C1 segment of cervical spinal cord (tissue), 14 donors: ENCODE measurements around the gene LTB.

ENCODE experiments used
- DNase-seq, 14 donors: peaks; one replicate each; lab custom pipeline; 2025; lab: John Stamatoyannopoulos, UW

LTB gene

DNA sequence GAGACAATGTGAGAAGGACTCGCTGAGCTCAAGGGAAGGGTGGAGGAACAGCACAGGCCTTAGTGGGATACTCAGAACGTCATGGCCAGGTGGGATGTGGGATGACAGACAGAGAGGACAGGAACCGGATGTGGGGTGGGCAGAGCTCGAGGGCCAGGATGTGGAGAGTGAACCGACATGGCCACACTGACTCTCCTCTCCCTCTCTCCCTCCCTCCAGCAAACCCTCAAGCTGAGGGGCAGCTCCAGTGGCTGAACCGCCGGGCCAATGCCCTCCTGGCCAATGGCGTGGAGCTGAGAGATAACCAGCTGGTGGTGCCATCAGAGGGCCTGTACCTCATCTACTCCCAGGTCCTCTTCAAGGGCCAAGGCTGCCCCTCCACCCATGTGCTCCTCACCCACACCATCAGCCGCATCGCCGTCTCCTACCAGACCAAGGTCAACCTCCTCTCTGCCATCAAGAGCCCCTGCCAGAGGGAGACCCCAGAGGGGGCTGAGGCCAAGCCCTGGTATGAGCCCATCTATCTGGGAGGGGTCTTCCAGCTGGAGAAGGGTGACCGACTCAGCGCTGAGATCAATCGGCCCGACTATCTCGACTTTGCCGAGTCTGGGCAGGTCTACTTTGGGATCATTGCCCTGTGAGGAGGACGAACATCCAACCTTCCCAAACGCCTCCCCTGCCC lies 5.2 kb downstream of the LTB start:
- no peak for DNase-seq

DNA sequence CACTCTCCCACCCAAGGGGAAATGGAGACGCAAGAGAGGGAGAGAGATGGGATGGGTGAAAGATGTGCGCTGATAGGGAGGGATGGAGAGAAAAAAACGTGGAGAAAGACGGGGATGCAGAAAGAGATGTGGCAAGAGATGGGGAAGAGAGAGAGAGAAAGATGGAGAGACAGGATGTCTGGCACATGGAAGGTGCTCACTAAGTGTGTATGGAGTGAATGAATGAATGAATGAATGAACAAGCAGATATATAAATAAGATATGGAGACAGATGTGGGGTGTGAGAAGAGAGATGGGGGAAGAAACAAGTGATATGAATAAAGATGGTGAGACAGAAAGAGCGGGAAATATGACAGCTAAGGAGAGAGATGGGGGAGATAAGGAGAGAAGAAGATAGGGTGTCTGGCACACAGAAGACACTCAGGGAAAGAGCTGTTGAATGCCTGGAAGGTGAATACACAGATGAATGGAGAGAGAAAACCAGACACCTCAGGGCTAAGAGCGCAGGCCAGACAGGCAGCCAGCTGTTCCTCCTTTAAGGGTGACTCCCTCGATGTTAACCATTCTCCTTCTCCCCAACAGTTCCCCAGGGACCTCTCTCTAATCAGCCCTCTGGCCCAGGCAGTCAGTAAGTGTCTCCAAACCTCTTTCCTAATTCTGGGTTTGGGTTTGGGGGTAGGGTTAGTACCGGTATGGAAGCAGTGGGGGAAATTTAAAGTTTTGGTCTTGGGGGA lies 6.1 kb downstream of the LTB start:
- DNase-seq: no peak

DNA sequence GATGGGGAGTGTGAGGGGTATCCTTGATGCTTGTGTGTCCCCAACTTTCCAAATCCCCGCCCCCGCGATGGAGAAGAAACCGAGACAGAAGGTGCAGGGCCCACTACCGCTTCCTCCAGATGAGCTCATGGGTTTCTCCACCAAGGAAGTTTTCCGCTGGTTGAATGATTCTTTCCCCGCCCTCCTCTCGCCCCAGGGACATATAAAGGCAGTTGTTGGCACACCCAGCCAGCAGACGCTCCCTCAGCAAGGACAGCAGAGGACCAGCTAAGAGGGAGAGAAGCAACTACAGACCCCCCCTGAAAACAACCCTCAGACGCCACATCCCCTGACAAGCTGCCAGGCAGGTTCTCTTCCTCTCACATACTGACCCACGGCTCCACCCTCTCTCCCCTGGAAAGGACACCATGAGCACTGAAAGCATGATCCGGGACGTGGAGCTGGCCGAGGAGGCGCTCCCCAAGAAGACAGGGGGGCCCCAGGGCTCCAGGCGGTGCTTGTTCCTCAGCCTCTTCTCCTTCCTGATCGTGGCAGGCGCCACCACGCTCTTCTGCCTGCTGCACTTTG lies 6.8 kb downstream of the LTB start, which contains the start of gene TNF:
TSS of gene TNF (plus strand) at position 231 of the 567 bp plus-strand sequence. CDS start at position 408, 177 bp downstream.
- DNase-seq: peak in 5 of 14 donors; percentile 19 to 37 (median 24)

DNA sequence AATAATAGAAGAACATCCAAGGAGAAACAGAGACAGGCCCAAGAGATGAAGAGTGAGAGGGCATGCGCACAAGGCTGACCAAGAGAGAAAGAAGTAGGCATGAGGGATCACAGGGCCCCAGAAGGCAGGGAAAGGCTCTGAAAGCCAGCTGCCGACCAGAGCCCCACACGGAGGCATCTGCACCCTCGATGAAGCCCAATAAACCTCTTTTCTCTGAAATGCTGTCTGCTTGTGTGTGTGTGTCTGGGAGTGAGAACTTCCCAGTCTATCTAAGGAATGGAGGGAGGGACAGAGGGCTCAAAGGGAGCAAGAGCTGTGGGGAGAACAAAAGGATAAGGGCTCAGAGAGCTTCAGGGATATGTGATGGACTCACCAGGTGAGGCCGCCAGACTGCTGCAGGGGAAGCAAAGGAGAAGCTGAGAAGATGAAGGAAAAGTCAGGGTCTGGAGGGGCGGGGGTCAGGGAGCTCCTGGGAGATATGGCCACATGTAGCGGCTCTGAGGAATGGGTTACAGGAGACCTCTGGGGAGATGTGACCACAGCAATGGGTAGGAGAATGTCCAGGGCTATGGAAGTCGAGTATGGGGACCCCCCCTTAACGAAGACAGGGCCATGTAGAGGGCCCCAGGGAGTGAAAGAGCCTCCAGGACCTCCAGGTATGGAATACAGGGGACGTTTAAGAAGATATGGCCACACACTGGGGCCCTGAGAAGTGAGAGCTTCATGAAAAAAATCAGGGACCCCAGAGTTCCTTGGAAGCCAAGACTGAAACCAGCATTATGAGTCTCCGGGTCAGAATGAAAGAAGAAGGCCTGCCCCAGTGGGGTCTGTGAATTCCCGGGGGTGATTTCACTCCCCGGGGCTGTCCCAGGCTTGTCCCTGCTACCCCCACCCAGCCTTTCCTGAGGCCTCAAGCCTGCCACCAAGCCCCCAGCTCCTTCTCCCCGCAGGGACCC lies 7.8 kb downstream of the LTB start:
- no peak for DNase-seq

DNA sequence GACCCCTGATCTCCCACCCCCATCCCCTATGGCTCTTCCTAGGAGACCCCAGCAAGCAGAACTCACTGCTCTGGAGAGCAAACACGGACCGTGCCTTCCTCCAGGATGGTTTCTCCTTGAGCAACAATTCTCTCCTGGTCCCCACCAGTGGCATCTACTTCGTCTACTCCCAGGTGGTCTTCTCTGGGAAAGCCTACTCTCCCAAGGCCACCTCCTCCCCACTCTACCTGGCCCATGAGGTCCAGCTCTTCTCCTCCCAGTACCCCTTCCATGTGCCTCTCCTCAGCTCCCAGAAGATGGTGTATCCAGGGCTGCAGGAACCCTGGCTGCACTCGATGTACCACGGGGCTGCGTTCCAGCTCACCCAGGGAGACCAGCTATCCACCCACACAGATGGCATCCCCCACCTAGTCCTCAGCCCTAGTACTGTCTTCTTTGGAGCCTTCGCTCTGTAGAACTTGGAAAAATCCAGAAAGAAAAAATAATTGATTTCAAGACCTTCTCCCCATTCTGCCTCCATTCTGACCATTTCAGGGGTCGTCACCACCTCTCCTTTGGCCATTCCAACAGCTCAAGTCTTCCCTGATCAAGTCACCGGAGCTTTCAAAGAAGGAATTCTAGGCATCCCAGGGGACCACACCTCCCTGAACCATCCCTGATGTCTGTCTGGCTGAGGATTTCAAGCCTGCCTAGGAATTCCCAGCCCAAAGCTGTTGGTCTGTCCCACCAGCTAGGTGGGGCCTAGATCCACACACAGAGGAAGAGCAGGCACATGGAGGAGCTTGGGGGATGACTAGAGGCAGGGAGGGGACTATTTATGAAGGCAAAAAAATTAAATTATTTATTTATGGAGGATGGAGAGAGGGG lies 8.8 kb downstream of the LTB start:
- no peak for DNase-seq

DNA sequence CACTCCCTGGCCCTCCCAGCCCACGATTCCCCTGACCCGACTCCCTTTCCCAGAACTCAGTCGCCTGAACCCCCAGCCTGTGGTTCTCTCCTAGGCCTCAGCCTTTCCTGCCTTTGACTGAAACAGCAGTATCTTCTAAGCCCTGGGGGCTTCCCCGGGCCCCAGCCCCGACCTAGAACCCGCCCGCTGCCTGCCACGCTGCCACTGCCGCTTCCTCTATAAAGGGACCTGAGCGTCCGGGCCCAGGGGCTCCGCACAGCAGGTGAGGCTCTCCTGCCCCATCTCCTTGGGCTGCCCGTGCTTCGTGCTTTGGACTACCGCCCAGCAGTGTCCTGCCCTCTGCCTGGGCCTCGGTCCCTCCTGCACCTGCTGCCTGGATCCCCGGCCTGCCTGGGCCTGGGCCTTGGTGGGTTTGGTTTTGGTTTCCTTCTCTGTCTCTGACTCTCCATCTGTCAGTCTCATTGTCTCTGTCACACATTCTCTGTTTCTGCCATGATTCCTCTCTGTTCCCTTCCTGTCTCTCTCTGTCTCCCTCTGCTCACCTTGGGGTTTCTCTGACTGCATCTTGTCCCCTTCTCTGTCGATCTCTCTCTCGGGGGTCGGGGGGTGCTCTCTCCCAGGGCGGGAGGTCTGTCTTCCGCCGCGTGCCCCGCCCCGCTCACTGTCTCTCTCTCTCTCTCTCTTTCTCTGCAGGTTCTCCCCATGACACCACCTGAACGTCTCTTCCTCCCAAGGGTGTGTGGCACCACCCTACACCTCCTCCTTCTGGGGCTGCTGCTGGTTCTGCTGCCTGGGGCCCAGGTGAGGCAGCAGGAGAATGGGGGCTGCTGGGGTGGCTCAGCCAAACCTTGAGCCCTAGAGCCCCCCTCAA lies 9.9 kb downstream of the LTB start, which contains the start of gene LTA:
TSS of gene LTA (plus strand) at position 249 of the 871 bp plus-strand sequence. CDS start at position 703, 454 bp downstream.
- DNase-seq: no peak

DNA sequence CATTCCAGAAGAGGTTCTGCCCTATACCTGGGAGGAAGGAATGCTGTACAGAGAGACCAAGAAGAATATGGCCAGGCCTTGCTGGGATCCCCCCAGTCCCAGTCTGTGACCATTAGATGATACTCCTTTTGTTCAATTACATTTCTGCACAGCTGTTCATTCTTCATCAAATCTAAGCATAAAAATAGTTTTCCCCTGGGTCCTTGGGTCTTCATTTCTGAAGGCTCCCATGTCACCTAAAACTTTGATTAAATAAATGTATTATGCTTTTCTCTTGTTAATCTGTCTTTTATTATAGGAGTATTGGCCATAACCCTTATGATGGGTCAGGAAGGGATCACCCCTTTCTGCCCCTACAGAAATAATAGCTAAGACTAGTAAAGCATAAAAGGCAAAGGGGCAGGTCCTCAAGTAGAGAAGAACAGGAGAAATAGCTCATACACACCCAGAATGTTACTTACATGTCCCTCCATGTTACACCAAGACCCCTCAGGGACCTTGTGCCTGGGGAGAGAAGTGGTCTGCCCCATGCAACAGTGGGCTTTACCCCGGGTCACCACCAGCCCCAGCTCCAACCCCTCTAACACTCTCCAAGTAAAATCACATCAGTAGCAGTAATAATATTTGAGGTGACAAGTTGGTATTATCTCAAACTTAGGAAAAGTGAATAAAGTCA lies 12.2 kb downstream of the LTB start:
- no peak for DNase-seq

DNA sequence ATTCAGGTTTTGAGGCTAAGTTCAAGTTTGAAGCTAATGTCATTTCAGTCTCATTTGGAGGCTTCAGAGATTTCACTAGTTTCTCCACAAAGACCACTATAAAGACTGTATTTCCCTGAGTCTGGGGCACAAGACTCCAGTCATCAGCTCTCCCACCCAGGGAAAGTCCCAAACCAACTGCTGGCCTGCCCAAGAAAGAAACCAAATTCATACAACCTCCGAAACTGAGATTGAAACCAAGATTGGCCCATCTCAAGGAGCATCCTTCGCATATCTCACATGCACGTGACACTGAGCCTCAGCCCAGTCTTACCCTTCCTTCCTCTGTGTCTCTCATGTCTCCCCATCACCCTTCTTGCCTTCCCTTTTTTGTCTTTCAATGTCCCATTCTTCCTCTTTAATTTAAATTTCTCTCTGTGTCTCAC lies 13.7 kb downstream of the LTB start:
- no peak for DNase-seq

DNA sequence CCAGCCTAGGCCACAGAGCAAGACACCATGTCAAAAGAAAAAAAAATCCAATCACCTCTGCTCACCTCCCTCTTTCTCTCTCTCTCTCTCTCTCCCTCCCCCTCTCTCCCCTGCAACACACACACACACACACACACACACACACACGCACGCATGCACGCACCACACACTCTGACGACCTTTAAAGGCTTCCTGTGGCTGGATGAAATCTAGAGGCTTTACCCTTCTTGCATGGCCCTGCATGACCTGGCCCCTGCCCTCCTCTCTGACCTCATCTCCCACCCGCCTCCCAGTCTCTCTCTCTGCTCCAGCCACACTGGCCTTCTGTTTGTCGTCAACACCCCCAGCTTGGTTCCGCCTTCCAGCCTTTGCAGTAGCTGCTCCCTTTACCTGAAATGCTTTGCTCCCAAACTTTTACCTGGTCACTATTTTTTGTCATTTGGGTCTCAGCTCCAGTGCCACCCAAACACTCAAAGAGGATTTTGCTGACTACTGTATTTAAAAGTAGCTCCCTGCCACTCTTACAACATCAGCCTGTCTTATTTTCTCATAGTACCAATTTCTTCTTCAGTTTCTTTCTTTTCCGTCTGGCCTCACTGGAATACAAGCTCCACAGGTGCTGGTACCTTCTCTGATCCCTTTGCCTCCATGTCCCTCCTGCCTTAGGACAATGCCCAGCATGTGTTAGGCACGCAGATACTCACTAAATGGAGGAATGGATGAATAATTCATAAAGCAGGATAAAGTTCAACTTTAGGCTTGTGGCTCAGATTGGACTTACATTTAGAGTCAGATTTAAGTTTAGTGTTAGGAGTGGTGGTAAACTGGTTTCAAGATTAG lies 14.5 kb downstream of the LTB start:
- DNase-seq: no peak

DNA sequence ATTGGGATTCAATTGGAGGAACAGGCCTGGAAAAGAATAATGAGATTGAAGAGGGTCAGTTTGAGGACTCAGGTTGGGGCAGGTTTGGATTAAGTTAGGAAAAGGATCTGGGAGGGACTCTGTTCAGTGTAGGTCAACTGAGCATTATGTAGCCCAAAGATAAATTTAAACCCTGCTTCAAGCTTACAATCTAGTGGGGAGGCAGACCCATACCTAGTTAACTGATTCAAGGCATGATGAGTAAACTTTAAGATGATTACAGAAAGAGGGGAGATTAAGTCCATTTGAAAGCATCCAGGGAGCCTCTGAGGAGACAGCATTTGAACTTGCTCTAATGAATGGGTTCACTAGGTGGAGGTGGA lies 21.5 kb downstream of the LTB start:
- no peak for DNase-seq

DNA sequence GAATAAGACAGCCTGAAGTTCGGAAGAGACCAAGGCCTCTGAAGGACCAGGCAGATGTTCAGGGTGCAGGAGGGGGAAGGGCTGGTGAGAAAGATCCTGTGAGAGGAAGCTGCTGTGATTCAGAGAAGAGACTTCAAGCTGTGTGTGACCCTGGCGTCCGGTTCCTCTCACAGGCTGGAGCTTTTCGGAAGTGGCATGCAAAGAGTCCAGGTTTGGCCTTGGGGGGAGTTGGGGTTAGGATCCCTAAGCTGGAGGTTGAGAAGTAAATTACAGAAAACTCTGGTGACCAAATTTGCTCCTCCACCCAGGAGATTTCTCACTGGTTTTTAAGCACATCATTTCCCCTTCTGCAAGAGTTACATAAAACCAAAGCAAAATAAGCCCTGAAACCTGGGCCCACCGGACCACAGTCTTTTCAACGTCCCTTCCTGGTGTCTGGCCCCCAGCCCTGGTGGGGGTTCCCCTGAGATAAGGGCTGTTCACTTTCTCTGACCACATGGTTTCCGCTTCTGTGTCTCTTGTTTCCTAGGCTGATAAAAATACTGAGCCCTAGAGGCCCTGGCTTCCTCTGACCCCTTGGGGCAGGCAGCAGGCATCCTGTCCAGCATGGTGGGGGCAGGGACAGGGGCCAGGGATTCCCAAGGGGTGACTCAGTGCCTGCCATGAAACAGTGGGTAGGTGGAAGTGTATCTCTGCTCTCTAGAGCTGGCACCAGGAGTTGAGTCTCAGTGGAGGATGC lies 22.1 kb downstream of the LTB start:
- DNase-seq: peak in 7 of 14 donors; percentile 11 to 49 (median 34)

DNA sequence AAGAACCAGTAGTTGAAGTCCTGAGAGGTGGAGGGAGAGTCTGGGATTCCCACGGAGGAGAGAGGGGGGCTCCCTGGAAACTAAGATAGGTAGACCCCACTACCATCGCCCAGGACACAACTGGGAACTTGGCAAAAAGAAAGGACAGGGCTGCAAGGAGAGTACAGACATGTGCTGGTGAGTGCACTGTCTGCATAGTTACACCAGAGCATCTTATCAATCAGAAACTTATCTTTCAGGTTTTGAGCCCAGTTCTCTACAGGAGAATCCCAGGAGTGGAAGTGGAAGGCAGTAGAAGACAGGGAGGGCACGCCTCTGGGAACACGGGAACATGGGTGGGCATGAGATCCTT lies 22.6 kb downstream of the LTB start:
- DNase-seq: no peak

DNA sequence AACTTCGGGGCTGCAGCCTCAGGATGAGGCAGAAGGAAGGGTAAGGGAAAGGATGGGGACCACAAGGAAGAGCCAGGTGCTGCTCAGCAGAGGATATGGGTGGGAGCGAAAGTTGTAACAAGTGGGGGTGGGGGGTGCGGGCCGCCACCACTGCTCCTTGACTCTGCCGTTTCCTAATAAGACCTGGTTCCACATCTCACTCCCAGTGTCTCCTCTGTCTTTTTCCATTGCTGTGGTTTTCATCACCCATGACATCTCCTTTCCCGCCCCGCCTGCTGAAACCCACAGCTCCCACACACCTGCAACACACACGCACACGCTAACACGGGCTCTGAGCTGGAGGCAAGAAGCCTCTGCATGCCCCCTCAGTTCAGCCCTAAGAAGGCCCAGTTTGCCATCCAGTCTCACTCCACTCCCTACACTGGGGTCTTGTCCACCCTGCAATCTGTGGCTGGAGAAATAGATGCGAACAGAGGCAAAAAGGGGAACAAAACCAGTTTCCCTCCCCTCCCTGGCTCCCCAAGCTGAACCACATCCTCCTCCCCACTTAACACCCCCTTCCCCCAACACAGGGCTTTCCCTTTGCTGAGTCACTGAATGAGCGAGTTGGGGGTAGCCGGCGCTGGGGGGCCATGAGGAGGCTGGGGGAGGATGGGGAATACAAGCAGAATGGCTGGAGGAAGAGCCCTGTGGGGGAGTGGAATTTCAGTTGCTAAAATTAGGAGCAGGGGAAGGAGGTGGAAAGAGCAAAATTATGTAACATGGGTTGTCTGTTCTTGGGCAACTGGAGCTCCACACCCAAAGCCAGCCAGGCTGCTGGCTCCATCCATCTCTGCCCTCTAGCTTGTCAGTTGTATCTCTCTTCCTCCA lies 23.4 kb downstream of the LTB start:
- DNase-seq: peak in 8 of 14 donors; percentile 17 to 50 (median 32)

DNA sequence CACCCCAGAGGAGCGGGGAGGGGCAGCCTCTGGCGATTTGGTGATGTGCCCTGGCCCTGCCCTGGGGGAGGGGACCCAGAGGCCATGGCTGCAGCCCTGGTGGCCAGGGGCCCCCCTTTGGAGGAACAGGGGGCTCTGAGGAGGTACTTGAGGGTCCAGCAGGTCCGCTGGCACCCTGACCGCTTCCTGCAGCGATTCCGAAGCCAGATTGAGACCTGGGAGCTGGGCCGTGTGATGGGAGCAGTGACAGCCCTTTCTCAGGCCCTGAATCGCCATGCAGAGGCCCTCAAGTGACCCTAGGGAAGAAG lies 24.0 kb downstream of the LTB start:
- no peak for DNase-seq

DNA sequence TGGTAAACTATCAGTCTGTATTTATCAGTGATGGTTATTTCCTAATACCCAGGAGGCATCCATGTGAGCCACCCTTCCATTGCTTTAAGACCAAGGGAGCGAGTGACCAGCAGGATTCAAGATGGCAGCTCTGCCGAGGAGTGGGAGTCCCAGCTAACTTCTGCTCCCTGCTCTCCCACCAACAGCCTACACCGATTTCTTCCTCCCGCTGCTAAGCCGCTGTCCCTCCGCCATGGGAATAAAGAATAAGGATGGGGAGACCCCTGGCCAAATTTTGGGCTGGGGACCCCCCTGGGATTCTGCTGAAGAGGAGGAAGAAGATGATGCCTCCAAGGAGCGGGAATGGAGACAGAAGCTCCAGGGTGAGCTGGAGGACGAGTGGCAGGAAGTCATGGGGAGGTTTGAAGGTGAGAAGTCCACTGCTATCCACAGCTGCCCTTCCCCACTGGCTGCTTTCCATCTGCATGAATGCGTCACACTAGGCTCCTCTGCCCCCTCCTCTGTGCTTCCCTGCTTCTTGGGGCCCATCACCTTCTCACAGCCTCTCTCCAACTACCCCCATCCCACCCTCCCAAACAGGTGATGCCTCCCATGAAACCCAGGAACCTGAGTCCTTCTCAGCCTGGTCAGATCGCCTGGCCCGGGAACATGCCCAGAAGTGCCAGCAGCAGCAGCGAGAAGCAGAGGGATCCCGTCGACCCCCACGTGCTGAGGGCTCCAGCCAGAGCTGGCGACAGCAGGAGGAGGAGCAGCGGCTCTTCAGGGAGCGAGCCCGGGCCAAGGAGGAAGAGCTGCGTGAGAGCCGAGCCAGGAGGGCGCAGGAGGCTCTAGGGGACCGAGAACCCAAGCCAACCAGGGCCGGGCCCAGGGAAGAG lies 24.5 kb downstream of the LTB start:
- DNase-seq: no peak

DNA sequence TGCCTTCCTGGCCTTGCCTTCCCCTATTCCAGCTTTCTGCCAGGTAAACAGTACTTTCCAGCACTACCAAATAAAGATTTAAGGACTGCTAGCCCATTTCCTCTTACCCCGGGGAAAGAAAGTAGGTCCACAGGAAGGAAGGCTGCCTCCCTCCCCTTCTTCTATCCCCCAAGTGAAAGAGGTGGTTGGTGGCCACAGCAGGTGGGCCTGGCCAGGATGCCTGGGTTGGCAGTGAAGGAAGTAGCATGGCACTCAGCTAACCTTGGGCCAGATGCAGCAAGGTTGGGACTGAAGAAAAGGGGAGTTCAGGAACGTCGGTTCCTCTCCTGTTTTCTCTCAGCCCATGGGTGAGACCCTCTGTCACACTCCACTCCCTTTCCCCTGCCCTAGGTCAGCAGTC lies 25.9 kb downstream of the LTB start:
- no peak for DNase-seq
